Osteocyte (in vitro differentiated cells): Measurements from ENCODE around the gene BANF2. TPM values are rescaled to one million over a fixed set of nuclear protein-coding genes. Genes with fewer than 3 reads are reported as not detected.

ENCODE experiments used
- DNase-seq: peaks from one replicate; pipeline ENCODE4 v3.0.0; 2021; ENCODE audit warnings: mixed read lengths; ENCODE audit not compliant: unreplicated experiment; ENCODE audit errors: extremely low spot score
- H3K27ac Mint-ChIP-seq: one replicate; pipeline ENCODE4 v1.8.0; 2021; ENCODE audit warnings: mild to moderate bottlenecking, mixed read lengths; ENCODE audit not compliant: unreplicated experiment
- H3K27me3 Mint-ChIP-seq: one replicate; pipeline ENCODE4 v1.8.0; 2021; ENCODE audit warnings: mixed read lengths; ENCODE audit not compliant: unreplicated experiment
- H3K36me3 Mint-ChIP-seq: one replicate; pipeline ENCODE4 v1.8.0; 2021; ENCODE audit warnings: mixed read lengths; ENCODE audit not compliant: unreplicated experiment
- H3K4me1 Mint-ChIP-seq: one replicate; pipeline ENCODE4 v1.8.0; 2021; ENCODE audit warnings: mixed read lengths; ENCODE audit not compliant: unreplicated experiment
- H3K4me3 Mint-ChIP-seq: one replicate; pipeline ENCODE4 v1.8.0; 2021; ENCODE audit warnings: mild to moderate bottlenecking, moderate library complexity, mixed read lengths; ENCODE audit not compliant: unreplicated experiment
- H3K9me3 Mint-ChIP-seq: one replicate; pipeline ENCODE4 v1.8.0; 2021; ENCODE audit warnings: mixed read lengths; ENCODE audit not compliant: unreplicated experiment
- total RNA-seq: library from RNA; stranded (reverse); gene quantifications from 2 replicates; pipeline ENCODE4 v1.2.1, GENCODE V29; 2021
- TF ChIP-seq, protein P1 (sequence below): fragments of 200-600 bp; sonication (generic); IDR thresholded peaks from 2 replicates; pipeline ENCODE4 v1.5.0; 2021; ENCODE audit warnings: antibody characterized with exemption, mild to moderate bottlenecking, moderate library complexity

The BANF2 gene
- total RNA-seq, 1 donor from 2014 or later, result not detected

DNA sequence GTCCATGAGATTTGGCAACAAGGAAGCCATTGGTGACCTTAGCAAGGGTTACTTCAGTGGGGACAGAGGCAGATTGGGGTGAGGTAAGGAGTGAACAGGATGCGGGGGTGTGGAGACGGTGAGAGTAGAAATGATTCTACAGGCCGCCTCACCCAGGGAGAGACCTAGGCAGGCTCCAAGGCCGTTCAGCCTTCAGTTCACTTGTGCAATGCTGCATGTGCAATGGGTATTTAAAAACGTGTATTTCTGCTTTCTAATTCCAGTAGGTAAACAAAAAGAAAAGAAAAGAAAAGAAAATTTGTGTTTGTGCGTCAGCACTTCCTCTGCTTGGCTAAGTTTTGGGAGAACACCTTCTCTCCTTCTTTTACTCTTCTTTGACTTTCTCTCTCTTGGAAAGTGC, 56.8 kb downstream of the BANF2 start:
- Mint-ChIP-seq H3K4me1 (peaks cover 17% of the 10 kb centered on the region), H3K27me3 (peaks cover 39% of the 10 kb centered on the region), H3K9me3 (peaks cover 10% of the 10 kb centered on the region), H3K27ac (no peak overlapping the region), H3K36me3 (no peaks in the 10 kb centered on the region), H3K4me3 (no peak overlapping the region)
- no peak for DNase-seq
- TF ChIP-seq, protein P1, sequence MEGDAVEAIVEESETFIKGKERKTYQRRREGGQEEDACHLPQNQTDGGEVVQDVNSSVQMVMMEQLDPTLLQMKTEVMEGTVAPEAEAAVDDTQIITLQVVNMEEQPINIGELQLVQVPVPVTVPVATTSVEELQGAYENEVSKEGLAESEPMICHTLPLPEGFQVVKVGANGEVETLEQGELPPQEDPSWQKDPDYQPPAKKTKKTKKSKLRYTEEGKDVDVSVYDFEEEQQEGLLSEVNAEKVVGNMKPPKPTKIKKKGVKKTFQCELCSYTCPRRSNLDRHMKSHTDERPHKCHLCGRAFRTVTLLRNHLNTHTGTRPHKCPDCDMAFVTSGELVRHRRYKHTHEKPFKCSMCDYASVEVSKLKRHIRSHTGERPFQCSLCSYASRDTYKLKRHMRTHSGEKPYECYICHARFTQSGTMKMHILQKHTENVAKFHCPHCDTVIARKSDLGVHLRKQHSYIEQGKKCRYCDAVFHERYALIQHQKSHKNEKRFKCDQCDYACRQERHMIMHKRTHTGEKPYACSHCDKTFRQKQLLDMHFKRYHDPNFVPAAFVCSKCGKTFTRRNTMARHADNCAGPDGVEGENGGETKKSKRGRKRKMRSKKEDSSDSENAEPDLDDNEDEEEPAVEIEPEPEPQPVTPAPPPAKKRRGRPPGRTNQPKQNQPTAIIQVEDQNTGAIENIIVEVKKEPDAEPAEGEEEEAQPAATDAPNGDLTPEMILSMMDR, result no peak

DNA sequence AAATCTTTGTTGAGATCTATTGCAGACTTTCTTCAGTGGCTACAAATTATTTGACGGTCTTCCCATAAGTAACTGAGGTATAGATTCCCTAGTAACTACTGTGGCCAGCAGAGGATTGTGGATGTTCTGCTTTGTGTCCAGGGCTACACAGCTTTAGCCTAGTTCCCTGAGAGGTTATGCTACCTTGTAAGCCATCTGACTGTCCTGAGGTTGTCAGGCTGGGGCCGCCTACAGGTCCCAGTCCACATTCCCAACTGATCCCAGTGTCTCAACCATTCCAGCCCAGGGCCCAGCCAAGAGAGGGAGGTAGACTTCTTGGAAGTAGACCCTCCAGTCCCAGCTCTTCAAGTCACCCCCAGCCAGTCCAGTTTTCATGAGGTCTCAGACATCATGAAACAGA, 57.7 kb downstream of the BANF2 start:
- TF ChIP-seq, protein P1, result no peak
- DNase-seq, result no peak
- Mint-ChIP-seq H3K27ac (no peak overlapping the region), H3K27me3 (peaks cover 36% of the 10 kb centered on the region), H3K4me3 (no peak overlapping the region), H3K4me1 (peaks cover 17% of the 10 kb centered on the region), H3K36me3 (no peaks in the 10 kb centered on the region), H3K9me3 (peaks cover 10% of the 10 kb centered on the region)

DNA sequence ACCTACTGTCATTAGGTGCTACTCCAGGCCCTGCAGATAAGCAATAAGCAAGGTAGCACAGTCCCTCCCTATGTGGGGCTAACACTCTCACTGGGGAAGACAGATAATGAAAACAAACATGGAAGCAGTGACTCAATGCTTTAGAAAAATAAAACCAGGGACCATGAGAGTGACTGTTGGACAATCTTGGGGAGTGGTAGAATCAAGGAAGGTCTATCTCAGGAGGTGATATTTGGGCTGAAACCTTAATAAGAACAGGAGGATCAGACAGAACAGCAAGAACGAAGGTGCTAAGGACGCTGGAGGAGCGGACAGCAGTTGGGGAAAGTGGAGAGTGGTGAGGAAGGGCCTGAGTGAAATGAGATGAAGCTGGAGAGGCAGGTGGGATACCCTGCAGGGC, 58.2 kb downstream of the BANF2 start:
- Mint-ChIP-seq H3K9me3 (peaks cover 10% of the 10 kb centered on the region), H3K27me3 (peaks cover 30% of the 10 kb centered on the region), H3K36me3 (no peaks in the 10 kb centered on the region), H3K4me1 (peaks cover 17% of the 10 kb centered on the region), H3K27ac (no peak overlapping the region), H3K4me3 (no peak overlapping the region)
- DNase-seq, result no peak
- TF ChIP-seq, protein P1, result no peak

DNA sequence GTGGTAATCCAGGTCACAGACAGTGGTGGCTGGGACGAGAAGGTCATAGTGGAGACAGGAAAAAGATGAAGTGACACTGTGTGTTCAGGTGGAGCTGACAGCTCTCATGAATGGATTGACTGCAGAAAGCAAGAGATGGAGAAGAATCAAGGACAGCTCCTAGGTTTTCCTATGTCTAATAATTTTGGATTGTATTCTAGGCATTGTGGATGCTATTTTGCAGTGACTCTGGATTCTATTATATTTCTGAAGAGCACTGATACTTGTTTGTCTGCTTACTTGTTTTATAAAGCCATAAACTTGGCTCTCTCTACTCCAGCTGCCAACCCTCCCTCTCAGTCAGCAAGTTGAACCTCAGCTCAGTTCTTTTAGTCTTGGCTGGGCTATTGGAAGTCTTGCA, 58.7 kb downstream of the BANF2 start:
- H3K36me3 Mint-ChIP-seq, result no peaks in the 10 kb centered on the region
- peaks cover 25% of the 10 kb centered on the region for H3K27me3 Mint-ChIP-seq
- DNase-seq, result no peak
- no peak overlapping the region for H3K4me3 Mint-ChIP-seq
- H3K4me1 Mint-ChIP-seq, result peaks cover 17% of the 10 kb centered on the region
- H3K9me3 Mint-ChIP-seq, result peaks cover 10% of the 10 kb centered on the region
- H3K27ac Mint-ChIP-seq, result no peak overlapping the region
- TF ChIP-seq, protein P1, result no peak

DNA sequence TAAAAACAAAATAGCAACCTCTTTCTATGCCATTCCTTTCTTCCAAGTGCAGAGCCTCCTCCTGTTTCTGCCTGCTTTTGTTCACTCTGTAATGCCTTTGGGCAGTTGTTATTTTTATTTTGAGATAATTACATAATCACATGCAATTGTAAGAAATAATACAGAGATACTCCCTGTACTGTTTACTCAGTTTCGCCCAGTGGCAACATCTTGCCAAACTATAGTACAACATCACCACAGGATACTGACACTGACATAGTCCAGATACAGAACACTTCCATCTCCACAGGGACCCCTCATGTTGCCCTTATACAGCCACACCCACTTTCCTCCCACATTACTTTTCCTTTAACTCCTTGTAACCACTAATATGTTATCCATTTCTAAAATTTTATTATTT, 59.7 kb downstream of the BANF2 start:
- no peak for DNase-seq
- Mint-ChIP-seq H3K4me3 (no peak overlapping the region), H3K27ac (peak overlapping the region; percentile 63), H3K27me3 (peaks cover 17% of the 10 kb centered on the region), H3K4me1 (peaks cover 17% of the 10 kb centered on the region), H3K36me3 (no peaks in the 10 kb centered on the region), H3K9me3 (peaks cover 10% of the 10 kb centered on the region)
- TF ChIP-seq, protein P1, result no peak
